Natural killer cell (primary cell): Measurements from ENCODE around the gene PRDM16. TPM values are rescaled to one million over a fixed set of nuclear protein-coding genes. Genes with fewer than 3 reads are reported as not detected.

Experiments used
- ATAC-seq, 3 donors: fragments of 150-1000 bp in 2 of 3; fragments of 200-7000 bp in 1 of 3; cut with Tn5 transposase; 1 replicate in 1 of 3; 2 replicates in 2 of 3; pipeline ENCODE4 v1.10.0; 2021; ENCODE audit warnings: mild to moderate bottlenecking in 2 of 3, moderate library complexity in 2 of 3
- DNase-seq, 2 donors: peaks; one replicate each; pipeline versions ENCODE4 v3.0.0 to v3.0.0-alpha.2; 2013 to 2021; ENCODE audit warnings: mixed read lengths in 1 of 2
- H3K27ac ChIP-seq: one replicate; pipeline ENCODE4 v1.5.1; 2013; ENCODE audit warnings: mild to moderate bottlenecking, low read length
- H3K27me3 ChIP-seq: one replicate; pipeline ENCODE4 v1.6.1; 2013; ENCODE audit warnings: low read length; ENCODE audit not compliant: control insufficient read depth, insufficient read depth
- H3K36me3 ChIP-seq: one replicate; pipeline ENCODE4 v1.6.1; 2013; ENCODE audit warnings: low read length; ENCODE audit not compliant: control insufficient read depth, insufficient read depth
- H3K4me1 ChIP-seq: one replicate; pipeline ENCODE4 v1.6.1; 2013; ENCODE audit warnings: low read length; ENCODE audit not compliant: control insufficient read depth, insufficient read depth
- H3K4me3 ChIP-seq: one replicate; pipeline ENCODE4 v1.5.1; 2013; ENCODE audit warnings: low read length
- H3K9me3 ChIP-seq: one replicate; pipeline ENCODE4 v1.6.1; 2013; ENCODE audit warnings: low read length; ENCODE audit not compliant: control insufficient read depth, insufficient read depth
- H3K27ac Mint-ChIP-seq, 2 donors: one replicate each; pipeline ENCODE4 v1.8.0; 2022; ENCODE audit warnings: mild to moderate bottlenecking in 2 of 2, mixed read lengths in 2 of 2, moderate library complexity in 1 of 2
- H3K27me3 Mint-ChIP-seq, 2 donors: one replicate each; pipeline ENCODE4 v1.8.0; 2022; ENCODE audit warnings: low read depth in 2 of 2, mixed read lengths in 2 of 2
- H3K36me3 Mint-ChIP-seq: one replicate; pipeline ENCODE4 v1.8.0; 2022; ENCODE audit warnings: mixed read lengths
- H3K4me1 Mint-ChIP-seq, 2 donors: one replicate each; pipeline ENCODE4 v1.8.0; 2022; ENCODE audit warnings: mixed read lengths in 2 of 2
- H3K4me3 Mint-ChIP-seq: one replicate; pipeline ENCODE4 v1.8.0; 2022; ENCODE audit warnings: mild to moderate bottlenecking, moderate library complexity, mixed read lengths
- H3K9me3 Mint-ChIP-seq, 2 donors: one replicate each; pipeline ENCODE4 v1.8.0; 2022; ENCODE audit warnings: mixed read lengths in 2 of 2
- CTCF ChIP-seq: fragments of 200-600 bp; IDR thresholded peaks from one replicate; pipeline ENCODE4 v1.8.0; 2022; ENCODE audit warnings: antibody characterized with exemption
- WGBS: methylation state at CpG from one replicate; pipeline ENCODE4 v1.1.7; 2013; ENCODE audit warnings: missing lambda C conversion rate; ENCODE audit not compliant: insufficient coverage; 5-methylcytosine and 5-hydroxymethylcytosine counted together
- intact Hi-C: fragments of 100-400 bp; cut with micrococcal nuclease; formaldehyde crosslinking; loops from one replicate; pipeline ENCODE4 v1.14.2; 2022
- total RNA-seq, 4 donors: library from RNA; stranded (reverse); fragments of 120-200 nt in 1 of 4; gene quantifications; one replicate each; pipeline versions ENCODE4 v1.2.3 to v1.2.4, GENCODE V29; 2013 to 2022

PRDM16 gene
- total RNA-seq, 3 donors from 2014 or later (not counting 1 experiment from before 2014, with no cell fraction given), result 0.25 to 0.64 TPM; not detected in 1

DNA sequence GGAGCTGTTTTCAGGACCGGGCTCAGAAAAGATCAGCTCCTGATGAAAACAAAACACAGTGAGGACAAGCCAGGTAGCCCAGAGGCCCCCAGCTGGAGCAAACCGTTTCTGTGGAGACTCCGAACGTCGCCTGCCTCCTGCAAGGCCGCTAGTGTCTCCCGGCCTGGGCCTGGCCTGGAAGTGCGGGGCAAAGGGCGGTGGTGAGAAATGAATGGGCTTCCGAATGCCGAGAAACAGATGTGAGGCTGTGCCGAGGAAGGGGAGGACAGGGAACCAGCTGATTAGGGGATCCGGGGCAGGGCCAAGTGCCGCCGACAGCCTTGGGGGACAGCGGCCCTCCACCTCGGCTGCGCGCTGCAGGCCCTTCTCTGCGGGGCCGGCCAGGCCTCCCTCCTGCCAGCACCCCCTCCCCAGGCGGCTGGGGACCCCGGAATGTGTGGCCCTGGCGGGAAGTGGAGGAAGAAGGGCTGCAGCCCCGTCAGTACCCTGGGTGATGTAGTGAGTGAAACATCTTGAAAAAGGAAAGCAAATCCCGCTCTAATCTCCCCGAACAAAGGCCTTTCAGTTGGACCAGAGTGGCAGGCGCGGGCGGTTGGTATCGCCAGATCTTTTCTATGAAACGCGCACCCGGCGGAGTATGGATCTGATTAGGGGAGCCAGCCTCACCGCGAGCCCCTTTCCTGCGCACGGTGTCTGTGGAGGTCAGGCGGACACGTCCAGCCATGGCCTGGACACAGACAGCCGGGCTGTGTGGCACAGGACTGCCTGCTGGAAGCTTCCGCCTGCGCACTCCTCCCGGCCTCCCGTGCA is 52.6 kb downstream of the PRDM16 start:
- Mint-ChIP-seq H3K27me3 (no peaks in the 10 kb centered on the region), H3K36me3 (no peaks in the 10 kb centered on the region), H3K4me3 (no peak overlapping the region), H3K9me3 (no peaks in the 10 kb centered on the region), H3K27ac (no peak overlapping the region), H3K4me1 (no peaks in the 10 kb centered on the region)
- no peaks in the 10 kb centered on the region for H3K9me3 ChIP-seq
- DNase-seq (no peak), ATAC-seq (no peak)
- H3K36me3 ChIP-seq, result no peaks in the 10 kb centered on the region
- no peak for TF ChIP-seq CTCF
- no peak overlapping the region for H3K27ac ChIP-seq
- 93% methylated on average over 46 of the region's 46 CpGs for whole genome bisulfite sequencing
- intact Hi-C loops, result no loop called here
- H3K27me3 ChIP-seq, result no peaks in the 10 kb centered on the region
- H3K4me3 ChIP-seq, result no peak overlapping the region
- H3K4me1 ChIP-seq, result no peaks in the 10 kb centered on the region

GRCh38 chr1:3122311-3122710 is 53.3 kb downstream of the PRDM16 start:
- no peaks in the 10 kb centered on the region for H3K27me3 Mint-ChIP-seq
- ATAC-seq (no peak), DNase-seq (no peak)
- no peak overlapping the region for H3K4me3 Mint-ChIP-seq
- 89% methylated on average over 10 of the region's 12 CpGs for WGBS
- intact Hi-C loops, result no loop called here
- TF ChIP-seq CTCF, result no peak
- H3K4me3 ChIP-seq, result no peak overlapping the region
- no peaks in the 10 kb centered on the region for H3K9me3 ChIP-seq
- no peak overlapping the region for H3K27ac Mint-ChIP-seq
- H3K27ac ChIP-seq, result no peak overlapping the region
- H3K9me3 Mint-ChIP-seq, result no peaks in the 10 kb centered on the region
- H3K4me1 ChIP-seq, result no peaks in the 10 kb centered on the region
- H3K27me3 ChIP-seq, result no peaks in the 10 kb centered on the region
- H3K4me1 Mint-ChIP-seq, result no peaks in the 10 kb centered on the region
- H3K36me3 ChIP-seq, result no peaks in the 10 kb centered on the region
- H3K36me3 Mint-ChIP-seq, result no peaks in the 10 kb centered on the region

DNA sequence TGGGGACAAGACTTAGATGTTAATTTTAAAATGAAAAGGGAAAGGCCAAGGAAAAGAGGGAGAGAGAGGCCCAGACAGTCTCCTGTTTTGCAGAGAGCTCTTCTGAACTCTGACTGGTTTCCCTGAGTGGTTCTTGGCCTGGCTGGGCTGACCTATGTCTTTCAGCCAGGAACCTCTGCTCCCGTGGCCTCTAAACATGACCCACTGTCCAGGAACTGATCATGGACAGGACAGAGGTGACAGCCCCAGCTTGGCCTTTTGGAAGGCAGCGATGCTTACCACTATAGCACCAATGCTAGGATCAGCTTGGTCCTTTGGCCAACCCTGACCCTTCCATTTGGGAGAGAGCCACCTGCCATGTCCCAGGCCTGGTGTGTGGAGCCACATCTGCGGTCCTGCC is 55.2 kb downstream of the PRDM16 start:
- 89% methylated on average over 3 of the region's 3 CpGs for WGBS
- H3K4me3 ChIP-seq, result no peak overlapping the region
- intact Hi-C loops, result no loop called here
- no peak overlapping the region for H3K27ac Mint-ChIP-seq
- no peak overlapping the region for H3K4me3 Mint-ChIP-seq
- H3K4me1 Mint-ChIP-seq, result no peaks in the 10 kb centered on the region
- no peaks in the 10 kb centered on the region for H3K4me1 ChIP-seq
- H3K27ac ChIP-seq, result no peak overlapping the region
- no peak for TF ChIP-seq CTCF
- no peaks in the 10 kb centered on the region for H3K36me3 ChIP-seq
- ATAC-seq (no peak), DNase-seq (no peak)
- no peaks in the 10 kb centered on the region for H3K9me3 Mint-ChIP-seq
- H3K27me3 Mint-ChIP-seq, result no peaks in the 10 kb centered on the region
- no peaks in the 10 kb centered on the region for H3K36me3 Mint-ChIP-seq
- no peaks in the 10 kb centered on the region for H3K9me3 ChIP-seq
- H3K27me3 ChIP-seq, result no peaks in the 10 kb centered on the region

- Histone ChIP-seq H3K4me1 (no peaks in the 10 kb centered on the region), H3K4me3 (no peak overlapping the region), H3K36me3 (no peaks in the 10 kb centered on the region), H3K27ac (no peak overlapping the region), H3K9me3 (no peaks in the 10 kb centered on the region), H3K27me3 (no peaks in the 10 kb centered on the region)
- H3K27me3 Mint-ChIP-seq, result no peaks in the 10 kb centered on the region
- no peak overlapping the region for H3K27ac Mint-ChIP-seq
- 91% methylated on average over 15 of the region's 15 CpGs for WGBS
- ATAC-seq, result no peak
- H3K4me3 Mint-ChIP-seq, result no peak overlapping the region
- H3K36me3 Mint-ChIP-seq, result no peaks in the 10 kb centered on the region
- intact Hi-C loops, result no loop called here
- H3K4me1 Mint-ChIP-seq, result no peaks in the 10 kb centered on the region
- H3K9me3 Mint-ChIP-seq, result no peaks in the 10 kb centered on the region
- TF ChIP-seq CTCF, result no peak
- DNase-seq, result no peak
These were observed 56.1 kb downstream of the PRDM16 start for GRCh38 chr1:3125078-3125477.
